ENCODE measurements around the gene ALDH3B1. TPM values are rescaled to one million over a fixed set of nuclear protein-coding genes. Genes with fewer than 3 reads are reported as not detected.
"Not testable (repeated sequence)": the region's sequence is repeated elsewhere in the genome, so short reads cannot be mapped to it uniquely, and the experiment has no call there.

The ALDH3B1 gene
- total RNA-seq, 1 experiment from 2014 or later: not detected

GRCh38 chr11:67978766-67979418 lies 31.2 kb upstream of the ALDH3B1 start:
- not testable (repeated sequence) for H2BK20ac ChIP-seq (ENCODE audit: low read depth, low read length, poor library complexity, severe bottlenecking); H3T11ph ChIP-seq (ENCODE audit: low read length); H3K9ac ChIP-seq (ENCODE audit: extremely low read depth, insufficient read length, low read length); H3K79me1 ChIP-seq (ENCODE audit: insufficient read depth, low read depth, low read length, poor library complexity, severe bottlenecking); H2AFZ ChIP-seq (ENCODE audit: low read length); H2BK120ac ChIP-seq (ENCODE audit: low read depth, low read length, poor library complexity, severe bottlenecking); H3K27me3 ChIP-seq (ENCODE audit: insufficient read depth, low read length); H3K9me3 Mint-ChIP-seq; H3K27ac Mint-ChIP-seq; H4K8ac ChIP-seq (replicated peaks; ENCODE audit: insufficient read length, low read depth, low read length); H2BK5ac ChIP-seq (ENCODE audit: insufficient read length, low read length); DNase-seq; H3K4me2 ChIP-seq (ENCODE audit: insufficient read depth, insufficient read length, low read length); H3K23ac ChIP-seq (ENCODE audit: insufficient read length, low read depth, low read length); H2AK5ac ChIP-seq (ENCODE audit: insufficient read length, low read length); H4K20me1 ChIP-seq (ENCODE audit: control insufficient read depth, insufficient read depth, insufficient read length); H2BK12ac ChIP-seq (ENCODE audit: insufficient read length, low read depth, low read length); H3K79me2 ChIP-seq (ENCODE audit: insufficient read depth, low read length); H3K4me1 ChIP-seq (ENCODE audit: insufficient read depth, low read length); H3K18ac ChIP-seq (ENCODE audit: insufficient read length, low read depth, low read length); H3K9me3 ChIP-seq (ENCODE audit: control insufficient read depth, low read depth, low read length); H4K91ac ChIP-seq (ENCODE audit: insufficient read length, low read depth, low read length); H3K36me3 Mint-ChIP-seq (ENCODE audit: insufficient read depth in 1 of 3, low read depth in 3 of 3); H3K4ac ChIP-seq (ENCODE audit: low read depth, low read length); H4K5ac ChIP-seq (ENCODE audit: insufficient read length, low read depth, low read length); H3K27ac ChIP-seq (ENCODE audit: insufficient read length, low read depth, low read length); H3K56ac ChIP-seq (ENCODE audit: insufficient read length, low read depth, low read length); H3K14ac ChIP-seq (ENCODE audit: insufficient read depth, low read length); H3K23me2 ChIP-seq (ENCODE audit: insufficient read length, low read depth, low read length, poor library complexity, severe bottlenecking); H2BK15ac ChIP-seq (ENCODE audit: low read depth, low read length)
- H3K4me3 Mint-ChIP-seq: peak overlapping the region in 1 of 2 experiments; percentile 46; a peak in 1 of 5 replicates
- peaks cover 21 to 25% of the 10 kb centered on the region in 2 experiments for H3K4me1 Mint-ChIP-seq
- no CpG with 5 or more reads among the region's 17 CpGs for WGBS (ENCODE audit: extremely low coverage, insufficient read length, low lambda C conversion rate)
- H3K27me3 Mint-ChIP-seq (ENCODE audit: low read depth): peaks cover 27% of the 10 kb centered on the region
- peak; percentile 29; the same call in 2 of the 3 replicates for TF ChIP-seq CTCF (conservative IDR thresholded peaks at IDR 0.05)

- H3K23ac ChIP-seq (ENCODE audit: insufficient read length, low read depth, low read length); H2BK20ac ChIP-seq (ENCODE audit: low read depth, low read length, poor library complexity, severe bottlenecking); H2AK5ac ChIP-seq (ENCODE audit: insufficient read length, low read length); H3K14ac ChIP-seq (ENCODE audit: insufficient read depth, low read length); H4K5ac ChIP-seq (ENCODE audit: insufficient read length, low read depth, low read length); H3K56ac ChIP-seq (ENCODE audit: insufficient read length, low read depth, low read length); H3K9ac ChIP-seq (ENCODE audit: extremely low read depth, insufficient read length, low read length); H3K9me3 ChIP-seq (ENCODE audit: control insufficient read depth, low read depth, low read length); H3K27ac ChIP-seq (ENCODE audit: insufficient read length, low read depth, low read length); H3K36me3 Mint-ChIP-seq (ENCODE audit: insufficient read depth in 1 of 3, low read depth in 3 of 3); H4K91ac ChIP-seq (ENCODE audit: insufficient read length, low read depth, low read length); H3K23me2 ChIP-seq (ENCODE audit: insufficient read length, low read depth, low read length, poor library complexity, severe bottlenecking); H3K18ac ChIP-seq (ENCODE audit: insufficient read length, low read depth, low read length); H3K4ac ChIP-seq (ENCODE audit: low read depth, low read length); H3K4me2 ChIP-seq (ENCODE audit: insufficient read depth, insufficient read length, low read length); H2BK5ac ChIP-seq (ENCODE audit: insufficient read length, low read length); H4K8ac ChIP-seq (replicated peaks; ENCODE audit: insufficient read length, low read depth, low read length); H3T11ph ChIP-seq (ENCODE audit: low read length); H2BK120ac ChIP-seq (ENCODE audit: low read depth, low read length, poor library complexity, severe bottlenecking); H3K27me3 ChIP-seq (ENCODE audit: insufficient read depth, low read length); H2AFZ ChIP-seq (ENCODE audit: low read length); H3K4me3 Mint-ChIP-seq; H2BK12ac ChIP-seq (ENCODE audit: insufficient read length, low read depth, low read length); H3K79me1 ChIP-seq (ENCODE audit: insufficient read depth, low read depth, low read length, poor library complexity, severe bottlenecking); H3K4me1 ChIP-seq (ENCODE audit: insufficient read depth, low read length); DNase-seq; H3K9me3 Mint-ChIP-seq; H4K20me1 ChIP-seq (ENCODE audit: control insufficient read depth, insufficient read depth, insufficient read length); H2BK15ac ChIP-seq (ENCODE audit: low read depth, low read length); H3K79me2 ChIP-seq (ENCODE audit: insufficient read depth, low read length): not testable (repeated sequence)
- Mint-ChIP-seq H3K27ac (peak overlapping the region in 1 of 3 experiments; percentile 79; a peak in 2 of 7 replicates), H3K27me3 (ENCODE audit: low read depth) (peaks cover 21% of the 10 kb centered on the region), H3K4me1 (peaks cover 21 to 25% of the 10 kb centered on the region in 2 experiments)
- WGBS (ENCODE audit: extremely low coverage, insufficient read length, low lambda C conversion rate): no CpG with 5 or more reads among the region's 10 CpGs
These were observed 28.9 kb upstream of the ALDH3B1 start for GRCh38 chr11:67981226-67981625.

All from H9 (cell line).